ENCODE results near the gene TNP2.

The TNP2 gene

DNA sequence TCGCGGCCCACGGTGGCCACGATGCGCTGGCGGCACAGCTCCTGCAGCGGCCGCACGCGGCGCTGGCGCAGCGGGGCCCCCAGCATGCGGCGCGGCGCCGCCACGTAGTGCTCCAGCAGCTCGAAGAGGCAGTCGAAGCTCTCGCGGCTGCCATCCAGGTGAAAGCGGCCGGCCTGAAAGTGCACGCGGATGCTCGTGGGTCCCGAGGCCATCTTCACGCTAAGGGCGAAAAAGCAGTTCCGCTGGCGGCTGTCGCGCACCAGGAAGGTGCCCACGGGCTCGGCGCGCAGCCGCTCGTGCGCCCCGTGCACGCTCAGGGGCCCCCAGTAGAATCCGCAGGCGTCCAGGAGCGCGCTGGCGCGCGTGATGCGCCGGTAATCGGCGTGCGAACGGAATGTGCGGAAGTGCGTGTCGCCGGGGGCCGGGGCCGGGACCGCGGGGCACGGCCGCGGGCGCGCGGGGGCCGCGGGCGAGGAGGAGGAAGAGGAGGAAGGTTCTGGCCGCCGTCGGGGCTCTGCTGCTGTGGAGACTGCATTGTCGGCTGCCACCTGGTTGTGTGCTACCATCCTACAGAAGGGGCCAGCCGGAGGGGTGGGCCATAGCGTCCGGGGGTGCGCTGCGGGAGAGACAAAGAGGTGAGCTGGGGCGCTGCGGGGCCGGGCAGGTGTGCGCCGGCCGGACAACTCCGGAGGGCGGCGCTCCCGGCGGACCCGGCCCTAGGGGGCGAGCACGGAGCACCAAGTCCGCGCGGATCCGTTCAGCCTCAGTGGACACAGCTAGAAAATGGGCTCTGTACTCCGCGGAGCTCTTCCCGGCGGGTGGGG, 14.0 kb downstream of the TNP2 start:
- DNase-seq, result peak; percentile 28

DNA sequence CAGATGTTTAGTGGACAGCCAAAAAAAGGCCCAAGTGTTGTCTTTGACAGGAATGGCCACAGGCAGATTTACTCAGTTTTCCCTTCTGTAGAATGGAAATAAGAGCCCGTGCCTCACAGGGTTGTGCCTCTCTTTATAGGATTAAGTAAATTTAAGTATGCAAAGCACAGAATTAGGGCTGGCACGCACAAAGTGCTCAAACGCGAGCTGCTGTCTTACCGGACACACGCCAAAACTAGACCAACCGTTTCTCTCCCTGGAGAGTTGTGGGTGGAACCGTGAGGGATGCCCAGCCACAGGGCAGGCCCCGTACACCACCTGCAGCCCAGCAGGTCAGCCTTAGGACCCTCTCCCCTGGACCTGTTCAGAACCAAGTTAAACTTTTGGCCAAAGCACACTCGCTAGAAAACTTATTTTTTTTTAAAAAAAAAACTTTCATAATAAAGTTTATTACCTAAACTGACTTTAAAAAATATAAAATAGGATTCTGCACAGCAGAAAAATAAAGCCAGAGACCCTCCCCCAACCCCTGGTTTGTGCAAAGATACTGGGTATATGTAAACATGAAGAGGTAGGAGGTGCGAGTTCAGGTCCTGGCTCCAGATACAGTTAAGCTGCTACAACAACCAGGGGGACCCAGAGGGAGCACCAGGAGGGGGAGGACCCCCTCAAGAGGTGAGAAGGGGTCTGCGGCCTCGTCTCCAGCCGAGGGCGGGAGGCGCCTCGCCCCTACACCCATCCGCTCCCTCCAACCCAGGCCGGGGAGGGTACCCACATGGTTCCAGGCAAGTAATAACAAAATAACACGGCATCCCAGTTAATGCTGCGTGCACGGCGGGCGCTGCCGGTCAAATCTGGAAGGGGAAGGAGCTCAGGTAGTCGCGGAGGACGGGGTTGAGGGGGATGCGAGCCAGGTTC, 14.9 kb downstream of the TNP2 start:
- DNase-seq, result no peak

DNA sequence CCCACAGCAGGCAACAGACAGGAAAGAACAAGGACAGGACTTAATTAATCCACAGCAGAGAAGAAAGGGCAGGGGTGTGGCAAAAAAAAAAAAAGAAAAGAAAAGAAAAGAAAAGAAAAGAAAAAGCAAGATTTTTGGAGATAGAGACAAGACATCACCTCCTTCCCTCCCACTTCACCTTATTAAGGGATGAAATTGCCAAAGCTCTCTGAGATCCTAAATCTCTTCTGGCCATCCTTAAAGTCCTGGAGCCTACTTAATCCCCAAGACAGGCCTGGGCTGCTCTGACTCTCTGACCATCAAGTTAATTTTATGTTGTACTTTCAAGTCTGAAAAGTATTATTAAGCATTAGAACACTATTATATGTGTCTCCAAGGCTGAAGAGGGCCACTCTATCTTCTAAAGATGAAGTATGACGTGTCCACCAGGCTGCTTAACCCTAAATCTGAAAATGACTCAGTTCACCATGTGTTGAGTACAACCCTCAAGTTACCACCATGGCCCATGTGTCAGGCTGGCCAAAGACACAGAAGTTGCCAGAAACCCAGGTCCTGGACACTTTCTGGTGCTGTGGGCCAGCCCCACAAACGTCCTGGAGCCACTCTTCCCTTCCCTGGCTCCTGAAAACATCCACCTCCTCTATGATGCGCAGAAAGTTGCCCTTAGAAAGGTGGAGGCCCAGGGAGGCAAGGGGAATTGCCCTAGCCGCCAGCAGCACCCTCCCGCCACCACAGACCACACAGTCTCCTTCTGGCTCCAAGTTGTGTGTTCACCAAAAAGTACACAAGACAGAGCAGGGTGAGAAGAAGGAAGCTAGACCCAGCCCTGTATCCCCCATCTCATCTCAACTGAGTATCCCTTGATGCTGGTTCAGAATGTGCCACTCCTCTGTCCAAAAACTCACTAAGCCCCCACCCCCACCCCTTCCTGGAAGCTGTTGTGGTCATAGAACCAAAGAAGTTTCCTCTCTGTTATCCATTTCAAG, 15.8 kb downstream of the TNP2 start:
- DNase-seq, result no peak

DNA sequence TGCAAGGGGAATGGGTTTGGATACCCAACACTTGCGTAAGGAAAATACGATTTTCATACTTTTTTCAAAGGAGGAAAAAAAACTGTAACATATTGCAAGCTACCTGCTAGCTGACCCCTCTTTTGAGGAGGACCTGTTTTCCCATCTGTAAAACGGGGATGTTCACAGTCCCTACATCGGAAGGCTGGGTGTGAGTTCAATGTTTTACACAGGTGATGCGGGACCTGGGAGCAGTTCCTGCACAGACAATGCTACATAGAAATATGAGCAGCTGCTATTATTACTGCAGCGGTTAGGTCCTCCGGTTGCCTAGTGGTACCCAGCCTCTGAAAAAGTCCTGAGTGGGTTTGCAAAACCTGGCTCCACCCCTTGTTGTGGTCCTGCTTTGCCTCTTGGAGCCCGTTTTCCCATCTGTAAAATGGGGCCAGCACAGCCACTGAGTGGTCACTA, 16.6 kb downstream of the TNP2 start:
- no peak for DNase-seq

DNA sequence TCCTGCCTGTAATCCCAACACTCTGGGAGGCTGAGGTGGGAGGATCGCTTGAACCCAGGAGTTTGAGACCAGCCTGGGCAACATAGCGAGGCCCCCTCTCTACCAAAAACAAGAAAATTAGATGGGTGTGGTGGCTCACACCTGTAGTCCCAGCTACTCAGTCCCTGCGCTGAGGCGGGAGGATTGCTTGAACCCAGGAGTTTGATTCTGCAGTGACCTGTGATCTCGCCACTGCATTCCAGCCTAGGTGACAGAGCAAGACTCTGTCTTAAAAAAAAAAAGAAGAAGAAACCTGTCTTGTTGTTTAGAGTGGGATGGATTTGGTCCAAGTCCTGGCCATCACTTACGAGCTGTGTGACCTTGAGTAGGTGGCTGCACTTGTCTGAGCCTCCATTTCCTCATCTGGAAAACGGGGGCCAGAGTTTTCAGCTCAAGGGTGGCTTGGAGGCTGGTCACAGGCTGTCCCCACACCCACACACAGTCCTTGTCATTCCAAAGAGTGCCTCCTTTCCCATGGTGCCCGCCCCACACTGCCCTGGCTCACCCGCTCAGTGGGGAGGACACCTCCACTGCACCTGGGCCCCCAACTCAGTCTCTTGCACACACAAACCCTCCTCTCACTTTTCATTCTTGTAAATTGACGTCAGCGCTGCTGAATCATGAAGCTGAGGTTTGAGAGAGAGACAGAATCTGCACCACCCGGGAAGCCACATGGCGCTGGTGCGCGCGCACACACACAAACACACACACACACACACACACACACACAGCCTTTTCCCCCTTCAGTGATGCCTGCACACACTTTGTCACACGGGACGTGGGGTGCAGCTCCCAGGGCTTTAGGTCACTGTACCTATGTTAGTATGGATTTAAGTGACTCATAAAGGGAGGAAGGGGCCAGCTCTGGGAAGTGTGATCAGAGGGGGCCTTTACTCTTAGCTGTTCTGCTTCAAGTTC, 17.3 kb downstream of the TNP2 start:
- no peak for DNase-seq

DNA sequence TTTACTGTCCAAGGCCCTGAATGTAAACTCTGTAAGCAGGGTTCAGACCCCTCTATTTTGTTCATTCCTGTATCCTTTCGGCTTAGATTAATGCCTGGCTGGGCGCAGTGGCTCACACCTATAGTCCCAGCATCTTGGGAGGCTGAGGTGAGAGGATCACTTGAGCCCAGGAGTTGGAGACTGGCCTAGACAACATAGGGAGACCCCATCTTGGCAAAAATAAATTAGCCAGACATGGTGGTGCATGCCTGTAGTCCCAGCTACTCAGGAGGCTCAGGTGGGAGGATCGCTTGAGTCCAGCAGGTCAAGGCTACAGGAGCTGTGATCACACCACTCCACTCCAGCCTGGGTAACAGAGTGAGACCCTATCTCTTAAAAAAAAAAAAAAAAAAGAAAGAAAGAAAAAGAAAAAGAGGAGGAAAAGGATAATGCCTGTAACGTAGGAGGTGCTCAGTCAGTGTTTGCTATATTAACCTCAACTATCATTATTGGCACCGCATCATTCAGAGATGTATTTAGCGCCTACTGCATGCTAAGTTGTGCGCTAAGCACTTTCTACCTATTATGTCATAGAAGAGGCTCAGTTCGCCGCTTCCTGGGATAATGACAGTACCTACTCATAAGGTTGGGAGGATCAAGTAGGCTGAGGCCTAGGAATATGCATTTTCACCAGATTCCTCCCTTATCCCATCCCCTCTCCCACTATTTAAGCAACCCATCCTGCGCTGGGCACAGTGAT, 18.2 kb downstream of the TNP2 start:
- DNase-seq, result no peak

DNA sequence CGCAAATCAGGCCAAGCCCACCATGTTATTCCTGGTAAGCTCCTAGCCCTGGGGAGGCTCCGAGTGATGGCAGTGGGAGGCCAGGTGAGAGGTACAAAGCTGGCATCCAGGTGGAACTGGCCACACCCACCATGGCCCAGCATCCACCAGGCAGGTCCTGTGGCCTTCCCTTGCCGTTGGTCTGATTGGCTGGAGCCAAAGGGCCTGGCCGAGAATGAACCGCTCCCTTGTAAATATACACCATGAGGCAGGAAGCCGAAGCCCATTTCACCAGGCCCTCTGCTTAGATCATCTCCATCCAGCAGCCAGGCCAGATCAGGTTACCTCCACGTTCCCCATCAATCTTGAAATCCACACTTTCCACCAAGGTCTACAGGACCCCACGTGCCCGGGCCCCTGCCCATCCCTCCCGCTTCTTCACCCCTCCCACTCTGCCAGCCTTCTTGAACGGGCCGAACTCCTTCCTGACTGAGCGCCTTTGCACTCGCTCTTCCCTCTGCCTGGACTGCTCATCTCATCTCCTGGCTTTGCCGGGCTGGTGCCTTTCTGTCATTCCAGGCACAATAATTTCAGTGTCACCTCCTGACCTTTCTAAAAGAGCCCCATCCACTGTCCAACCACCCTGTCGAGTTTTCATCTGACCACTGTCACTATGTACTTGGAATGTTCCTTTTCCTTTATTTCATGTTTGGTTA, 18.9 kb downstream of the TNP2 start:
- DNase-seq, result peak; percentile 73

DNA sequence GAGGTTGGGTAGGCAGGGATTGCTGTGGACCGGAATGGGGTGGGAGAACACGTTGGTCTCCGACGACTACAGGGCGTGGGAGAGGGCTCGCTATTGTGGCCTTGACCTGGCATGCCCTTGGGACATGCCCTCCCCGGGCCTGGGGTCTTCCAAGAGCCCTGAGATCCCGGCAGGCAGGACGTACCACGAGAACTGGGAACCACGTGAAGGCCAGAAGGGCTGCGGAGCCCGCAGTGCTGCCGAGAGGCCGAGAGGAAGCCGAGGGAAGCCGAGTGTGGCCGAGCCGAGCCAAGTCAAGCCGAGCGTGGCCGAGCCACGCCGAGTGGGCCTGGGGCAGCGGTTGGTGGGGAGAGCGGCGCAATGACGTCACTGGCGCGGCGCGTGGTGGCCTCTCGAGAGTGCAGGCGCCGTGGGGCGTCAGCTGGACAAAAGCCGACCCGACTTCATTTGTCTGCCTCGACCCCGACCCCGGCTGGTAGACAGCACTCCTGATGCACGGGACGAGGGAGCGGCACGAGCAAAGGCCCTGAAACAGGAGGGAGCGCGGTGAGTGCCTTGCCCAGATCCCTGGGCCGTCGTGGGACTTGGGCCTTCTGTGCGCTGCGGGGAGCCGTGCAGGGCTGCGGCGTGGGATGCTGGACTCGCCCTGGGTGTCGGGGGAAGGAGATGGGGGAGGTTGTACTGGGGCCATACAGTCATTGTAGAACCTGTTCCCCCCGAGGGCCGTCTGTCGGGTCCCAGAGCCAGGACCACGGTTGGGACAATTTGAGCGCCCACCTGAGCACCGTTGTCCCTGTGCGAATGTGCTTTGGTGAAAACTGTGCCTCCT, 19.7 kb downstream of the TNP2 start:
- no peak for DNase-seq

DNA sequence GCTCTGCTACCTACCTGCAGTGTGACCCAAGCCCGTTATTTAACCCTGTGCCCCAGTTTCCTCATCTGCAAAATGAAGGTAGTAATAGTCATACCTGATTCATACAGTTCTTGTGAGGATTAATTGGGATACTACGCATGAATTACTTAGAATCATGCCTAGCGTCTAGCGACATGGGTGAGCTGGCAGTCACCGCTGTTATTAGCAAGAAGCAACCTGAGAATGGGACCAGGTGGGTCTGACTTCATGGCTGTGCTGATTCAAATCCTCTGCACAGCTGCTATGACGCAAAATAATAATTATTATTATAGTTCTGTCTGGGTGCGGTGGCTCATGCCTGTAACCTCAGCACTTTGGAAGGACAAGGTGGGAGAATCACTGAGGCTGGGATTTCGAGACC, 21.0 kb downstream of the TNP2 start:
- DNase-seq, result no peak

DNA sequence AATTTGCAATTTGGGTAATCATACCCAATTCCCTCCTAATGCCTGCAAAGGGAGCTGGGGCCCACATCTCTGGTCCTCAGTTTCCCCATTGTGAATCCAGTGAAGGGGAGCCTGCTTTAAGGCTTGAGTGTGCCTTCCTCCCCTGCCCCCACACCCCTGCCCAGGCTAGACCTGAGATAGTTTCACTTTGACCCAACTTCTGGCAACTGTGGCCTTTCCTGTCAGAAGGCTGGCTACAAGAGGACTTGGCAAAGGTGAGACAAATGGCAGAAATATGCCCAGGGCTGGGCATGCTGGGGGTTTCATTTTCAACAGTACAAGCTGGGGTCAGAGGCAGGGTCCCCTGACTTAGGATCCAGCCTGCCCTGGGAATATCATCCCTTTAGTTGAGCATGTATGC, 23.1 kb downstream of the TNP2 start:
- no peak for DNase-seq

DNA sequence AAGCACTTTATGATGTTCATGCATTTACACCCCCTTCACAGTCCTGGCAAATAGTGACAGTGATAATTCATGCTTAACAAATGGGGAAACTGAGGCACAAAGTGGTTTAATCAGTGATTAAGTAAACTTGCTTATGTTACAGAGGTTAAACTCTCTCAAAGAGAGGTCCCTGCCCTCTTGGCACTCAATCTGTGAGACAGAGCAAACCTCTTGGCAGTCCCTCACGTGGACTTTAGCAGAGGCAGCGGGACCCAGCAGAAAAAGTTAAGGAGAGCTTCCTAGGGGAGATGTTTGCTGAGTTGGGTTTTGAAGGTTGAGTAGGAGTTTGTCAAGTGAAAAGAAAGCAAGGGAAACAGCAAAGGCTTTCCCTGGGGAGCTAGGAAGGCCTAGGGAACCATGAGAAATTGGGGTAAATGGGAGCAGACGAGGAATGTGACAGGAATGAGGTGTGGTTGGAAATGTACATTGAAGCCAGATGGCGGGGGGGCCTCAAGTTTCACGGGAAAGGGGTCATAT, 23.8 kb downstream of the TNP2 start:
- no peak for DNase-seq

DNA sequence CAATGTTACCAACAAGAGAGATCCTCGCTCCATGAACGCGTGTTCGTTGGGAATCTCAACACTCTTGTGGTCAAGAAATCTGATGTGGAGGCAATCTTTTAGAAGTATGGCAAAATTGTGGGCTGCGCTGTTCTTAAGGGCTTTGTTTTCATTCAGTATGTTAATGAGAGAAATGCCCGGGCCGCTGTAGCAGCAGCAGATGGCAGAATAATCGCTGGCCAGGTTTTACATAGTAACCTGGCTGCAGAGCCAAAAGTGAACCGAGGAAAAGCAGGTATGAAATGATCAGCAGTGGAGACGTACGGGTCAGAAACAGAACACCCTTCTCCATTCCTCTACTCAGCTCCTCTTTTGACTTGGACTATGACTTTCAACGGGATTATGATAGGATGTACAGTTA, 26.5 kb downstream of the TNP2 start:
- DNase-seq, result no peak

DNA sequence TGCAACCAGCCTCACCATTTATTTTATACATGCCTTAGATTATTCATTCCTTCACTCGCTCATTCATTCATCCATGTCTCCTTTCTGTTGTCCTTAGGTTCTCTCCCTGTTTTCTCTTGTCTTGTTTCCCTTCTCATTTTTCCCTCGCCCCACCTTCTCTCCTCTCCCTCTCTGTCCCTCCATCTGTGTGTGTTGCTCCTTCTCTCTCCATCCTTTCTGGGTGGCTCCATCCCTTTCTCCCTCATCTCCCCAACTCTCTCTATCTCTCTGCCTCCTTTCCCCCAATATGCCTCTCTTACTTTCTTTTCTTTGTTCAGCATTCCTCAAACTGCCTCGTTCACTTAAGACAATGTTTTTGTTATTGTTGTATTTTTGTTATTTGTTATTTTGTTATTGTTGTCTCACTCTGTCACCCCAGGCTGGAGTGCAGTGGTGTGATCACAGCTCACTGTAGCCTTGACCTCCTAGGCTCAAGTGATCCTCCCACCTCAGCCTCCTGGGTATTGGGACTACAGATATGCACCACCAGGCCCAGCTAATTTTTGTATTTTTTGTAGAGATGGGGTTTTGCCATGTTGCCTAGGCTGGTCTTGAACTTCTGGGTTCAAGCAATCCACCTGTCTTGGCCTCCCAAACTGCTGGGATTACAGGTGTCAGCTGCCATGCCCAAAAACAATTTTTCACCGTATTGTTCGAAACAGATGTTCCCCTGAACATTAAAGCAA, 27.5 kb downstream of the TNP2 start:
- DNase-seq, result no peak

DNA sequence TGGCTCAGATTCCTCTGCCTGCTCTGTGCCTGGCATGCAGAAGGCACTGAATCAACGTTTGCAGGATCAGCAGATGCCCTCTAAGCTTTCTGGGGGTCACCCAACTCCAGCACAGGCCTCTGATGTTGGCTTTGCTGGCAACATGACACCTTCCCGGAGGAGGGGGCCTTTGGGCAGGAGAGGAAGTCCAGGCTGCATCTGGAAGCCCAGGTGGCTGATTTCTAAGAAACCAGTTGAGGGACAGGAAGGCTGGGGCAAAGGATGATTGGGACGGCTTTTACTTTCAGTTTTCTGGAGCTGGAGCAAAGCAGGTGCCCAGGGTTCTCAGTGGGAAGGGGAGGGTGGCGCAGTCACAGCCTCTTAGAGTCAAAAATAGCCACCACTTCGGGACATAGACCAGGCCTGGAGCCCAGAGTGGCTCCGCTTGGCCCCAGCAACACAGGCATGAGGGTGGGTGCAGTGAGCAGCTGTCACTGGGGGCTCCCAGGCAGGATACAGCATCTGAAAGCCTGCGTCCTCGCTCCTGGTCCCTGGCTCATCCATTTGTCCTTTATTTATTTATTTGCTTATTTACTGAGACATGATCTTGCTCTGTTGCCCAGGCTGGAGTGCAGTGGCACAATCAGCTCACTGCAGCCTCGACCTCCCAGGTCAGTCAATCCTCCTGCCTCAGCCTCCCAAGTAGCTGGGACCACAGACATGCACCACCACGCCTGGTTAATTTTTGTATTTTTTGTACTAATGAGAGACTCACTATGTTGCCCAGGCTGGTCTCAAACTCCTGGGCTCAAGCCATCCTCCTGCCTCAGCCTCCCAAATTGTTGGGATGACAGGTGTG, 28.3 kb downstream of the TNP2 start:
- DNase-seq, result peak; percentile 22

DNA sequence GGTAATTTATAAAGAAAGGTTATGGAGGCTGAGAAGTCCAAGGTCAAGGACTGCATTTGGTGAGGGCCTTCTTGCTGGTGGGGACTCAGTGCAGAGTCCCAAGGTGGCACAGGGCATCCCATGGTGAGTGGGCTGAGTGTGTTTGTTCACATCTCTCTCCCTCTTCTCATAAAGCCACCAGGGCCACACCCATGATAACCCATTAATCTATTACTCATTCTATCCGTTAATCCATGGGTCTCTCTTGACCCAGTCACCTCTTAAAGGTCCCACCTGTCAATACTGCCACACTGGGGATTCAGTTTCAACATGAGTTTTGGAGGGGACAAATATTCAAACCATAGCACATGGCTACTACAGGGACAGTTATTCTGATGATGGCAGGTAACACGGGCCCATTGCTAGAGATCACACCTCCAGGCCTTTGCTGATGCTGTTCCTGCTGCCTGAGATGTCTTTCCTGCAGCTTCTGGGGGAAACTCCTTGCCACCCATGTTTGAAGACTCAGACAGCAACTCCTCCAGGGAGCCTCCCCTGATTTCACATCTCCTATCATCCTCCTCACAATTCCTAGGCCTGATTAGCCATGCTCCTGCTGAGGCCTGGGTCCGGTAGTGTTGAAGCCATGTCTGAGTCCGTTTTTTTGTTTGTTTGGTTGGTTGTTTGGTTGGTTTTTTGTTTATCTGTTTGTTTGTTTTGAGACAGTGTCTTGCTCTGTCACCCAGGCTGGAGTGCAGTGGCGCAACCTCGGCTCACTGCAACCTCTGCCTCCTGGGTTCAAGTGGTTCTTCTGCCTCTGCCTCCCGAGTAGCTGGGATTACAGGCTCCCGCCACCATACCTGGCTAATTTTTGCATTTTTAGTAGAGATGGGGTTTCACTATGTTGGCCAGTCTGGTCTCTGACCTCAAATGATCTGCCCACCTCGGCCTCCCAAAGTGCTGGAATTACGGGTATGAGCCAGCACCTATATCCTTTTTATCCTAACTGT, 29.2 kb downstream of the TNP2 start:
- no peak for DNase-seq
